Stimulated activated CD8-positive, alpha-beta memory T cell treated with anti-CD3 and anti-CD28 coated beads, Interleukin-15, amount 100 ng/mL, for 1 hour (primary cell): ENCODE results near the gene BRIP1.
"Not testable (repeated sequence)": the region's sequence is repeated elsewhere in the genome, so short reads cannot be mapped to it uniquely, and the experiment has no call there.

Source experiments
- DNase-seq: peaks from one replicate; pipeline ENCODE4 v3.0.0-alpha.2; 2020; ENCODE audit warnings: low read depth

BRIP1 gene

GRCh38 chr17:61698244-61698643 is 165.1 kb downstream of the BRIP1 start:
- DNase-seq: no peak

GRCh38 chr17:61695779-61696337 is 167.5 kb downstream of the BRIP1 start:
- DNase-seq: no peak

DNA sequence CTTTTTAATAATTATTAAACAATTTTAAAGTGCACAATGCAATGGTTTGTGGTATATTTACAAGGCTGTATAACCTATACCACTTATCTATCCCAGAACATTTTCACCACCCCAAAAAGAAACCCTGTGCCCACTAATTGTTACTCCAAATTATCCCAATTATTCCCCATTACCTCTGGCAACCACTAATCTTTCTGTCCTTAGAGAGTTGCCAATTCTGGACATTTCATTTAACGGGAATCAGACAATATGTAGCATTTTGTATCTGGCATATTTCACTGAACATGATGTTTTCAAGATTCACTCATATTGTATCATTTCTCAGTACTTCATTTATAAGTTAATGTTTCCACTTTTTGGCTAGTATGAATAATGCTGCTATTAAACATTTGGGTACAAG is 169.2 kb downstream of the BRIP1 start:
- DNase-seq: no peak

DNA sequence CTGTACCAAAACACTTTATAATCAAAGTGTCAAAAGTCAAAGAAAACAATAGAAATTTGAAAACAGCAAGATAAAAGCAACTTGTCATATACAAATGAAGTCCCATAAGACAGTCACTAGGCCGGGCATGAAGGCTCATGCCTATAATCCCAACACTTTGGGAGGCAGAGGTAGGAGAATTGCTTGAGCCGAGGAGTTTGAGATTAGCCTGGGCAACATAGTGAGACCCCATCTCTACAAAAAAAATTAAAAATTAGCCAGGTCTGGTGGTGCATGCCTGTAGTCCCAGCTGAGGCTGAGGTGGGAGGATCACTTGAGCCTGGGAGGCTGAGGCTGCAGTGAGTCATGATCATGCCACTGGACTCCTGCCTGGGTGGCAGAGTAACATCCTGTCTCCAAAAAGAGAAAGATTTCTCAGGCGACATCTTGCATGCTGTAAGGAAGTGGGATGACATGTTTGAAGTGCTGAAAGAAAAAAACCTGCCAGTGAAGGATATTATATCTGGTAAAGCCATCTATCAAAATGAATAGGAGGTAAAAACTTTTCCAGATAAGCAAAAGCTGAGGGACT is 173.6 kb downstream of the BRIP1 start:
- DNase-seq: no peak

DNA sequence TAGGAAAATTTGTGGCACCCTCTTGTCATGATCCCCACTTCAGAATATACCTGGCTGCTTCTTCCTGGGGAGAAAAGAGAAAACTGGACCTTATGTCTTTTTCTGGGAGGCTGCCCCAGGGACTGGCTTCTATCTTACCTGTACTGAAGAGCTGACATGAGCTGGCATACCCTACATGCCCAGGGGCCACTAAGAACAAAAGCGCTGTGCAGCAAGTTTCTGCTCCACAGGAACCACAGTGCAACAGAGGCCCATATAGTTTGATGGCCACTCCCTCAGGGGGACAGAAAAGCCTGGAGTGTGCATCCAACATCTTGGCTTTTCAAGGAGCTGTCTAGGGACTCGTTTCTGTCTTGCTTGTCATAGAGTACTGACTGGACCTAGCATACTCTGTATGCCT is 175.6 kb downstream of the BRIP1 start:
- no peak for DNase-seq

GRCh38 chr17:61686113-61686512 is 177.2 kb downstream of the BRIP1 start:
- no peak for DNase-seq

- DNase-seq: no peak
Measured at GRCh38 chr17:61684818-61685217, 178.5 kb downstream of the BRIP1 start.

DNA sequence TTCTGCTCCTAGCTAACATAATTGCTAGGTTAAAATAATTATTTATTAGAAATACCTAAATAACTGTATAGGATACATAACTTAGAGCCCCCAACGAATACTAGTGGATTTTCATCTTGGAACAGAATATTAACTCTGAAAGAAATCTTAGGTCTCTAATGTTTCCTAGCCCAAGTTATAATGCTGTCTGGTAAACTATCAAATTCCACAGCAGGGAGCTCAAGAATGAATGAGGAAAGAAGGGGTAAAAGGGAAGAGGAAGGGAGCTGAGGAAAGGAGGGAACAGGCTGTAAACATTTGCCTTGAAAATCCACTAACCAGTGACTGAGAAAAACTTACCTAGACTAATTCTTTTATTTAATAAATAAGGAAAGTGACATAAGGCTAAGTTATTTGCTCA is 179.2 kb downstream of the BRIP1 start:
- DNase-seq: no peak

DNA sequence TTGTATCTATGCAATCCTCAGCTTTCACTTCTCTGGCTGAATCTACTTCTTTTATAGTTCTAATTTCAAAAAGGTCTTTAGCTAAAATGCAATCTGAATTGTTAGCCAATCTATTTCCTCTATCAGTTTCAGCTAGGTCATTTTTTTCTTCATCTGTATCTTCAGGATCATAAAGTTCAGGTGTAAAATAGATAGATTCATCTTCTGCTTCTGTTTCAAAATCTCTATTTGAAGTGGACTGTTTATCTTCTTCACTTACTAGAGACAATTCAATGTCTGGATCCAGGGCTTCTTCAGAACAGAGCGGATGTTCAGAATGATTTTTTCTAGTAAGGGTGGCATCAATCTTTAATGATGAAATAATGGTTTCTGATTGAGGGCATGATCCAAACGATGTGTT is 179.9 kb downstream of the BRIP1 start:
- DNase-seq: no peak

DNA sequence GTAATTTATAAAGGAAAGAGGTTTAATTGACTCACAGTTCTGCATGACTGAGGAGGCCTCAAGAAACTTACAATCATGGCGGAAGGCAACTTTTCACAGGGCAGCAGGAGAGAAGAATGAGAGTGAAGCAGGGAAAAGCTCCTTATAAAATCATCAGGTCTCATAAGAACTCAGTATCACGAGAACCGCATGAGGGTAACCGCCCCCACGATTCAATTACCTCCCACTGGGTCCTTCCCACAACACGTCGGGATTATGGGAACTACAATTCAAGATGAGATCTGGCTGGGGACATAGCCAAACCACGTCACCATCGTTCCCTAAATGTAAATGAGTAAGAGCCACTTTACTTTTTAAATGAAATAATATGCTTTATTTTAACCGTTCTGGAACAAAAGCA is 182.4 kb downstream of the BRIP1 start:
- no peak for DNase-seq

- DNase-seq: no peak
Measured at GRCh38 chr17:61678339-61678738, 185.0 kb downstream of the BRIP1 start.

- not testable (repeated sequence) for DNase-seq
Measured at GRCh38 chr17:61677150-61677811, 186.0 kb downstream of the BRIP1 start.

- not testable (repeated sequence) for DNase-seq
Measured at GRCh38 chr17:61676522-61676921, 186.8 kb downstream of the BRIP1 start.

DNA sequence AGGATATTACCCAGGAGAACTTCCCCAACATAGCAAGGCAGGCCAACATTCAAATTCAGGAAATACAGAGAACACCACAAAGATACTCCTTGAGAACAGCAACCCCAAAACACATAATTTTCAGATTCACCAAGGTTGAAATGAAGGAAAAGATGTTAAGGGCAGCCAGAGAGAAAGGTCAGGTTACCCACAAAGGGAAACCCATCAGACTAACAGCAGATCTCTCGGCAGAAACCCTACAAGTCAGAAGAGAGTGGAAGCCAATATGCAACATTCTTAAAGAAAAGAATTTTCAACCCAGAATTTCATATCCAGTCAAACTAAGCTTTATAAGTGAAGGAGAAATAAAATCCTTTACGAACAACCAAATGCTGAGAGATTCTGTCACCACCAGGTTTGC is 188.7 kb downstream of the BRIP1 start:
- not testable (repeated sequence) for DNase-seq

DNA sequence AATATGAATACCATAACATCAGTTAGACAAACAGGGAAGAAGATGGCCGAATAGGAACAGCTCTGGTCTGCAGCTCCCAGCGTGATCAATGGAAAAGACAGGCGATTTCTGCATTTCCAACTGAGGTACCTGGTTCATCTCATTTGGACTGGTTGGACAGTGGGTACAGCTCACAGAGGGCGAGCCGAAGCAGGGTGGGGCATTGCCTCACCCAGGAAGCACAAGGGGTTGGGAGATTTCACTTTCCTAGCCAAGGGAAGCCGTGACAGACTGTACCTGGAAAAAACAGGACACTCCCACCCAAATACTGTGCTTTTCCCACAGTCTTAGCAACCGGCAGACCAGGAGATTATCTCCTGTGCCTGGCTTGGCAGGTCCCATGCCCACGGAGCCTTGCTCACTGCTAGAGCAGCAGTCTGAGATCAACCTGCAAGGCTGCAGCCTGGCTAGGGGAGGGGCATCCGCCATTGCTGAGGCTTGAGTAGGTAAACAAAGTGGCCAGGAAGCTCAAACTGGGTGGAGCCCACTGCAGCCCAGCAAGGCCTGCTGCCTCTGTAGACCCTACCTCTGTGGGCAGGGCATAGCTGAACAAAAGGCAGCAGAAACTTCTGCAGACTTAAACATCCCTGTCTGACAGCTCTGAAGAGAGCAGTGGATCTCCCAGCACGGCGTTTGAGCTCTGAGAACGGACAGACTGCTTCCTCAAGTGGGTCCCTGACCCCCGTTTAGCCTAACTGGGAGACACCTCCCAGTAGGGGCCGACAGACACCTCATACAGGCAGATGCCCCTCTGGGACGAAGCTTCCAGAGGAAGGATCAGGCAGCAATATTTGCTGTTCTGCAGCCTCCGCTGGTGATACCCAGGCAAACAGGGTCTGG is 190.1 kb downstream of the BRIP1 start:
- not testable (repeated sequence) for DNase-seq

- no peak for DNase-seq
Measured at GRCh38 chr17:61672140-61672539, 191.2 kb downstream of the BRIP1 start.

DNA sequence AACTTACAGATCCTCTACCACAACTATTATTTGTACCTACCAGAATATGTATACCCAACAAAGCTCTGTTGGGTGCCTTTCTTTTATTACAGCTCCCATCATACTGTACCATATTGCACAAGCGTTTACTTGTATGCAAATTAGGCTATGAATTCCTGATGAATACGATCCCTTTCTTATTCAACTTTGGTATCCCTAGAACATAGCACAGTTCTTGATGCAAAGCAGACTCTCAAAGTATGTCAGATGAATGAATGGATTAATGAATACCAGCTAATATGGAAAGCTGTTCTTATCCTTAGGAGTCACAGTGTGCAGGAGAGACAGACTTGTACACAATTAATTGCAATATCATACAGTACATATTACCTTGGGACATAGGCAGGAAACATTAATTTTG is 192.6 kb downstream of the BRIP1 start:
- DNase-seq: no peak

DNA sequence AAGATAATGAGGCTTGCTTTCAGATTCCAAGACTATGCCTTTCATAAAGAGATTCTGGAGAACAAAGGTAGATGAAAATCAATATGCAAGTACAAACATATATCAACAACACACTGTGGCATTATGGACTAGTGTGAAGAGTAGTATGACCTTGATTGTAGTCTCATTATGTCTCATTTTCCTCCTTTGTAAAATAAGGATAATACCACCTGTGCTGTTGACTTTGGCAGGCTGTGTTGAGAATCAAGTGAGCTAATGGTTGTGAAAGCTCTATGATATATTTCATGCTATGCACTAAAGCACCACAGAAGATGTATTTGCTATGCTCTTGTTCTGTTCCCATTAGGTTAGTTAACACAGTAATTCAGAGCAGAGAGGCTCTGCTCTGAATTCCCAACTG is 193.8 kb downstream of the BRIP1 start:
- no peak for DNase-seq

GRCh38 chr17:61668486-61668885 is 194.8 kb downstream of the BRIP1 start:
- DNase-seq: no peak

- not testable (repeated sequence) for DNase-seq
Measured at GRCh38 chr17:61666406-61667088, 196.8 kb downstream of the BRIP1 start.

DNA sequence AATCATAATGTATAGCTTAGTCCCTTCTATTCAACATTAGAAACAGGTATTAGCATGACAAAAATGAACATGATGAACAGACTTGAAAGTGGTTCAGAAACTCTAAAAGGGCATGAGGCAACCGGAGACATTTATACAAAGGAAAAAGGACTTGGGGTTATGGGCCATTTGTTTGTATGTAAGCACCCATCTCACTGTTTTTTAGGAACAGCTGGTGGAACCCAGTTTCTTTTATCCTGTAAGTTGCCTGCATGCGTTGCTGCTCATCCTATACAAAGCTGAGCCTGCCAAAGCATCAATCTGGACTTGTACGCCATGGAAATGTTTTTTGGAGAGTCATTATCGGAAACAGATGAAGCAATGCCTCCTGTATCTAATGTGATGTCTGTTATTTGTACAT is 200.0 kb downstream of the BRIP1 start:
- no peak for DNase-seq

DNA sequence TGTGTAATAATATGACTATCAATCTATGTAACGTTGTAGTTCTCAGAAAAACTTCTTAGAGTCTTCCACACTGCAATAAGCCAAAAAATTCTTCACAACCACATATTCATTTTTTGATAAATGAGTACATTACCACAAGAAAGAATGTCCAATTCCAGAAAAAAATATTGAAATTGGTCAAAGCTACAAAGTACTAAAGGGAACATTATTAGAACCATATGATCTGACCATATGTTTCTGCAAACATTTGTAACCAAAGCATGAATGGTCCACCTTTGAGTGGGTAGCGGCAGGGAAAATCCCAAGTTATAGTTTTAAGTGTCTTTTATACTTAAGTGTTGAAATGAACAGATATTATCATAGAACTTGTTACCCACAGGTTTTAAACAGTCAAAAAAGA is 200.6 kb downstream of the BRIP1 start:
- DNase-seq: no peak
